GM23248 (cell line): ENCODE measurements around the gene MRPS31. TPM values are rescaled to one million over a fixed set of nuclear protein-coding genes. Genes with fewer than 3 reads are reported as not detected.

ENCODE experiments used
- DNase-seq: peaks from one replicate; pipeline ENCODE4 v3.0.0-alpha.2; 2015
- H2AFZ ChIP-seq: fragments of 200-600 bp; sonication (generic); 2 replicates; pipeline ENCODE4 v1.6.1; 2016; ENCODE audit warnings: antibody characterized with exemption
- H3F3A ChIP-seq: fragments of 200-600 bp; sonication (generic); 2 replicates; pipeline ENCODE4 v1.6.1; 2016; ENCODE audit warnings: mild to moderate bottlenecking, antibody characterized with exemption, mixed run types; ENCODE audit not compliant: insufficient read depth
- H3K27ac ChIP-seq: fragments of 200-600 bp; sonication (generic); 2 replicates; pipeline ENCODE4 v1.5.1; 2016; ENCODE audit warnings: mild to moderate bottlenecking
- H3K27me3 ChIP-seq: fragments of 200-600 bp; sonication (generic); replicated peaks from 2 replicates; pipeline ENCODE4 v1.6.1; 2016; ENCODE audit warnings: mild to moderate bottlenecking; ENCODE audit not compliant: insufficient read depth
- H3K36me3 ChIP-seq: fragments of 200-600 bp; sonication (generic); 2 replicates; pipeline ENCODE4 v1.6.1; 2016; ENCODE audit warnings: low read depth, mild to moderate bottlenecking
- H3K4me1 ChIP-seq: fragments of 200-600 bp; sonication (generic); 2 replicates; pipeline ENCODE4 v1.6.1; 2016; ENCODE audit warnings: mild to moderate bottlenecking; ENCODE audit not compliant: insufficient read depth
- H3K4me2 ChIP-seq: fragments of 200-600 bp; sonication (generic); one replicate; pipeline ENCODE4 v1.6.1; 2016; ENCODE audit warnings: mild to moderate bottlenecking; ENCODE audit not compliant: unreplicated experiment
- H3K4me3 ChIP-seq: fragments of 200-600 bp; sonication (generic); 2 replicates; pipeline ENCODE4 v1.5.1; 2016; ENCODE audit warnings: mild to moderate bottlenecking
- H3K79me2 ChIP-seq: fragments of 200-600 bp; sonication (generic); 2 replicates; pipeline ENCODE4 v1.6.1; 2016; ENCODE audit warnings: mild to moderate bottlenecking; ENCODE audit not compliant: insufficient read depth
- H3K9ac ChIP-seq: fragments of 200-600 bp; sonication (generic); 2 replicates; pipeline ENCODE4 v1.6.1; 2016; ENCODE audit warnings: mild to moderate bottlenecking
- H3K9me2 ChIP-seq: fragments of 200-600 bp; sonication (generic); 2 replicates; pipeline ENCODE4 v1.6.1; 2016; ENCODE audit warnings: mixed run types, mild to moderate bottlenecking, moderate library complexity; ENCODE audit not compliant: insufficient read depth
- H3K9me3 ChIP-seq: fragments of 200-600 bp; sonication (generic); one replicate; pipeline ENCODE4 v1.6.1; 2017; ENCODE audit warnings: low read depth
- H4K20me1 ChIP-seq: fragments of 200-600 bp; sonication (generic); 2 replicates; pipeline ENCODE4 v1.6.0; 2016; ENCODE audit not compliant: insufficient read depth
- EZH2 ChIP-seq: fragments of 200-600 bp; sonication (generic); IDR thresholded peaks from 2 replicates; pipeline ENCODE4 v1.6.1; 2018; ENCODE audit warnings: antibody characterized with exemption, mild to moderate bottlenecking; ENCODE audit not compliant: insufficient read depth, poor library complexity, severe bottlenecking
- EZH2phosphoT487 ChIP-seq: fragments of 200-600 bp; sonication (generic); IDR thresholded peaks from 2 replicates; pipeline ENCODE4 v1.6.1; 2018; ENCODE audit warnings: antibody characterized with exemption, moderate library complexity, mild to moderate bottlenecking, low read depth; ENCODE audit not compliant: insufficient read depth
- WGBS, 2 experiments: methylation state at CpG; one replicate each; pipeline ENCODE4 v1.1.6; 2015 to 2017; ENCODE audit warnings: low lambda C conversion rate in 2 of 2, low coverage in 1 of 2; ENCODE audit errors: missing lambda C conversion rate in 2 of 2; 5-methylcytosine and 5-hydroxymethylcytosine counted together
- in situ Hi-C: fragments of 300-500 bp; cut with MboI; formaldehyde crosslinking; loops from 2 replicates; pipeline ENCODE4 v1.15.0; 2020
- polyA plus RNA-seq: library from polyadenylated mRNA; unstranded; fragments of >200 nt; fragmentation: Nextera tagmentation; extraction: Ambion mirVana; gene quantifications from 2 replicates; pipeline ENCODE4 v1.2.1, GENCODE V29; 2016
- total RNA-seq: library from RNA; depleted of rRNA; stranded (reverse); fragments of >200 nt; shearing (Covaris generic); gene quantifications from 2 replicates; pipeline ENCODE4 v1.2.3, GENCODE V29; 2014

Gene MRPS31
- total and polyA plus RNA-seq, 2 experiments from 2014 or later: 9.8 to 16.6 TPM

GRCh38 chr13:40799508-40799907 is 28.5 kb upstream of the MRPS31 start:
- Histone ChIP-seq H3K4me3 (no peak overlapping the region), H3K9me2 (no peaks in the 10 kb centered on the region), H4K20me1 (no peaks in the 10 kb centered on the region), H3K79me2 (no peaks in the 10 kb centered on the region), H3K27ac (no peak overlapping the region), H3F3A (no peaks in the 10 kb centered on the region), H3K36me3 (peaks cover 3% of the 10 kb centered on the region; the same call in 1 of the 2 replicates), H3K9ac (no peak overlapping the region), H3K27me3 (no peaks in the 10 kb centered on the region), H3K4me2 (no peak overlapping the region), H3K4me1 (no peaks in the 10 kb centered on the region), H2AFZ (no peak overlapping the region), H3K9me3 (no peaks in the 10 kb centered on the region)
- WGBS, 2 experiments: 97 to 99% methylated on average over 4 of the region's 4 CpGs
- DNase-seq: no peak
- in situ Hi-C loops: no loop called here
- TF ChIP-seq EZH2phosphoT487 (no peak), EZH2 (no peak)

DNA sequence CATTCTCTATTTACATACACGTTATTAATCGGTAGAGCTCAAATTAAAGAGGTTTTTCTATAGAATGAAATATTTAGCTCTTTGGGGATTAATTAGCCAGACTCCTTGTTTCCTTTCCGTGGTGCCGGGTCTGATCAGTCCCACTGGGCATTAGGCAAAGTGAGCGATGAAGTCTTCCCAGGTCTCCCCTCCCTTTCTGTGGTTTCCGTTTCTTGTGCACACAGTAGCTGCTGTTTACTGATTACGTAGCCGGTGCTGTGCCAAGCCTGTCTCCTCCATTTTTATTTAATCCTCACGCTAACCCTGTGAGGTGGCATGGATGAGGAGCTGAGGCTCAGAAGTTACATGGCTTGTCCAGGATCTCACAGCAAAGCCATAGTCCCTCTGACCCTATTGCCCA is 27.4 kb upstream of the MRPS31 start:
- H3F3A ChIP-seq: no peaks in the 10 kb centered on the region
- H3K4me1 ChIP-seq: no peaks in the 10 kb centered on the region
- H3K9me2 ChIP-seq: no peaks in the 10 kb centered on the region
- no peak overlapping the region for H3K4me3 ChIP-seq
- no peak overlapping the region for H3K9ac ChIP-seq
- peaks cover 3% of the 10 kb centered on the region; the same call in 1 of the 2 replicates for H3K36me3 ChIP-seq
- H3K9me3 ChIP-seq: no peaks in the 10 kb centered on the region
- no peaks in the 10 kb centered on the region for H3K79me2 ChIP-seq
- no peaks in the 10 kb centered on the region for H3K27me3 ChIP-seq
- 92 to 96% methylated on average over 9 of the region's 9 CpGs for WGBS, 2 experiments
- H3K27ac ChIP-seq: no peak overlapping the region
- no peak for TF ChIP-seq EZH2
- TF ChIP-seq EZH2phosphoT487: no peak
- no peak for DNase-seq
- no peaks in the 10 kb centered on the region for H4K20me1 ChIP-seq
- H2AFZ ChIP-seq: no peak overlapping the region
- in situ Hi-C loops: no loop called here
- no peak overlapping the region for H3K4me2 ChIP-seq

GRCh38 chr13:40796649-40797048 is 25.7 kb upstream of the MRPS31 start:
- H3K79me2 ChIP-seq: peaks cover 10% of the 10 kb centered on the region; the same call in 1 of the 2 replicates
- in situ Hi-C loops: no loop called here
- peaks cover 3% of the 10 kb centered on the region; the same call in 1 of the 2 replicates for H3K36me3 ChIP-seq
- no peak for DNase-seq
- H3F3A ChIP-seq: no peaks in the 10 kb centered on the region
- H4K20me1 ChIP-seq: no peaks in the 10 kb centered on the region
- TF ChIP-seq EZH2 (no peak), EZH2phosphoT487 (no peak)
- H3K9ac ChIP-seq: no peak overlapping the region
- no peaks in the 10 kb centered on the region for H3K27me3 ChIP-seq
- no peak overlapping the region for H3K27ac ChIP-seq
- no peak overlapping the region for H2AFZ ChIP-seq
- WGBS, 2 experiments: 93 to 96% methylated on average over 6 of the region's 6 CpGs
- H3K4me2 ChIP-seq: no peak overlapping the region
- H3K9me3 ChIP-seq: no peaks in the 10 kb centered on the region
- H3K4me3 ChIP-seq: no peak overlapping the region
- no peaks in the 10 kb centered on the region for H3K4me1 ChIP-seq
- no peaks in the 10 kb centered on the region for H3K9me2 ChIP-seq

DNA sequence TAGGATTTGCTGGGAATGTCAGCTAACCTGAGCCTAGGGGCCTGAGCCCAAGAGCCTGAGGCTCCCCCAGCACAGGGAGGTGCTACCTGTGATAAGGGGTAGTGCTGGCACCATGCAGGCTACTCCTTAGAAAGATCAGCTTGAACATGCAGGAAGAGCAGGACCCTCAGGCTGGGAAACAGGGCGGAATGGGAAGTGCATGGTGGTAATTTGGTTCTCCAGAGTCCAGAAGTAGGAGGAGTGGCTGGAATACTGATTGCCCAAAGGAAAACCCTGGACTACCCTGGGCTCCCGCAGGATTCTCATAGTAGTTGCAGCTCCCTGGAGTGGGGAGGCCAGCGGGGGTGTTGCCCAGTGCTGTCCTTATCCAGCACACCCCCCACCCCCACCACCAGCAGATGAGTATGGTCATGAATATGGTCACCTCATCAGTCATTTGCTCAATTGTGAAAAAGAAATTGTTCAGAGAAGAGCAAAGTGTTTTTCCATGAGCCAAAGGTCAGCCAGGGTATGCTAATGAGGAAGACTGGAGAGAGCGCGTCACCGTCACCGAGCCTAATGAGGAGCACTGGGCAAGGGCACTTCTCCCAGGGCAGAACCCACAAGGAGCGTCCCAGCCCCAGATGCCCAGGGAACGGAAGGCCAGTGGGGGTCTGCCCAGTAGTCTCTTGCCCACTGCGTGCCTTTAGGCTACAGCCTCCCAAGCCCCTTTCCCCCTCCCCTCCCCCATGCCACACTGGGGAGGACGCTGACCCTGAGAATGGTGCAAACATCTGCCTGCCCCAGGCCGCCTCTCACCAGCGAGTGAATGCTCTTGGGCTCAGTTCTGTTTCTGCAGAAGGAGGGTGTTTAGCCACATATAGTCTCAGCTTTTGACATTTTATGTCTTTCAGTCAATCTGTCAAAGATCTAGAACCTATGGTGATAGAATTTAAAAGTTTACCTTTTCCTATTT is 23.7 kb upstream of the MRPS31 start:
- whole genome bisulfite sequencing, 2 experiments: 93 to 95% methylated on average over 13 of the region's 13 CpGs
- H3K27ac ChIP-seq: no peak overlapping the region
- peaks cover 3% of the 10 kb centered on the region; the same call in 1 of the 2 replicates for H3K36me3 ChIP-seq
- H3K9ac ChIP-seq: no peak overlapping the region
- H3K4me1 ChIP-seq: peaks cover 5% of the 10 kb centered on the region; the same call in 1 of the 2 replicates
- no peaks in the 10 kb centered on the region for H3K9me3 ChIP-seq
- H3K4me2 ChIP-seq: no peak overlapping the region
- H3K4me3 ChIP-seq: no peak overlapping the region
- in situ Hi-C loops: no loop called here
- no peaks in the 10 kb centered on the region for H3F3A ChIP-seq
- TF ChIP-seq EZH2 (no peak), EZH2phosphoT487 (no peak)
- H2AFZ ChIP-seq: no peak overlapping the region
- H3K9me2 ChIP-seq: no peaks in the 10 kb centered on the region
- DNase-seq: no peak
- no peaks in the 10 kb centered on the region for H3K27me3 ChIP-seq
- H4K20me1 ChIP-seq: no peaks in the 10 kb centered on the region
- H3K79me2 ChIP-seq: peaks cover 13% of the 10 kb centered on the region
